GM12892 (cell line): ENCODE results near the gene FKRP.
"Not testable (repeated sequence)": the region's sequence is repeated elsewhere in the genome, so short reads cannot be mapped to it uniquely, and the experiment has no call there.

Experiments
- DNase-seq: peaks from one replicate; pipeline ENCODE4 v3.0.0; 2011; ENCODE audit not compliant: insufficient read length
- FAIRE-seq: peaks from 2 replicates; lab custom pipeline; 2011; peaks lifted over from hg19 to GRCh38; lab: Jason Lieb, UNC
- POLR2A ChIP-seq: IDR thresholded peaks from 2 replicates; pipeline ENCODE4 v1.6.1; 2011; ENCODE audit warnings: low read depth, low read length, control low read depth
- POLR2AphosphoS5 ChIP-seq: IDR thresholded peaks from 2 replicates; pipeline ENCODE4 v1.6.1; 2011; ENCODE audit warnings: low read depth, low read length, control low read depth
- TAF1 ChIP-seq: IDR thresholded peaks from 2 replicates; pipeline ENCODE4 v1.6.1; 2011; ENCODE audit warnings: low read depth, mild to moderate bottlenecking, control low read depth, low read length, borderline replicate concordance

The FKRP gene

DNA sequence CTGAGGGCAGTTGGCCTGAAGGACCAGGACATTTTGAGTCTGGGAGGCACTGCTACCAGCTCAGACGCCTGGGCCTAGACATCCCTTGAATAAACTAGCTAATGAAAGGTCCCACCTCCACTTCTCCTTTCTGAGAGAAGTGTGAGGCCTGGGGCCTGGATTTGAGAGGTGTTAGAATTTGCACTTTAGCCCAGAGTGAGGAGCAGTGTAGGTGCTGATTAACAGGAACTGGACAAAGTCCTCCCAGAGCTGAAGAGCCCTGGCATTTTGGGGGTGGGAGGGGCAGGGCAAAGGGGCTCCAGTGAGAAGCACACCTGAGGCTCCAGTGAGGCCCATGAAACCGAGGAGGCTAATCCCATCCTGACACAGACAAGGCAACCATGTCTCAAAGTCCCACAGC lies 57.7 kb downstream of the FKRP start:
- FAIRE-seq (no peak), DNase-seq (no peak)
- TF ChIP-seq TAF1 (no peak), POLR2AphosphoS5 (no peak), POLR2A (no peak)

DNA sequence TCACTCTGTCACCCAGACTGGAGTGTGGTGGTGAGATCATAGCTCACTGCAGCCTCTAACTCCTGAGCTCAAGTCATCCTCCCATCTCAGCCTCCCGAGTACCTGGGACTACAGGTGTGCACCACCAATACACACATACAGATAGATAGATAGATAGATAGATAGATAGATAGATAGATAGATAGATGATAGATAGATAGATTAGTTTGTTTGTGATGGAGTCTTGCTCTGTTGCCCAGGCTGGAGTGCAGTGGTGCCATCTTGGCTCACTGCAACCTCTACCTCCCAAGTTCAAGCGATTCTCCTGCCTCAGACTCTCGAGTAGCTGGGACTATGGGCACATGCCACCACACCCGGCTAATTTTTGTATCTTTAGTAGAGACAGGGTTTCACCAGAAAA lies 58.6 kb downstream of the FKRP start:
- not testable (repeated sequence) for DNase-seq, FAIRE-seq

DNA sequence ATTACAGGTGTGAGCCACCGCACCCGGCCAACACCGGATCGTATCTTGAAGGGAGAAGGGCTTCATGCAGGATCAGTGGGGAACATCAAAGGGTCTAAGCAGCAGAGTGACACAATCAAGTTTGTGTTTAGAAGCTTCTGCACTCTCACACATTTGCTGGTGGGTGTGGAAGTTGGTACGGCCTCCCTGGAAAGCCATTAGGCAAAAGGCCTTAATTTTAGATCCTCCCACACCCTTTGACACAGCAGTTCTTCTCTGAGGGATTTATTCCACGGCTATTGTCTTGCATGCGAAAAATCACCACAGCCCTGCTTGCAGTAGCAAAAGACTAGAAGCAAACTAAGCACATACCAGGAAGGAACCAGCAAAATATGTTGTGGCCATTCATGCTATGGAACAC lies 60.8 kb downstream of the FKRP start:
- TF ChIP-seq POLR2AphosphoS5 = no peak
- no peak for TF ChIP-seq TAF1
- no peak for TF ChIP-seq POLR2A
- no peak for FAIRE-seq
- no peak for DNase-seq
